A549 (cell line): ENCODE measurements around the gene EFNB2.

Experiments used
- BCL3 ChIP-seq: fragments of >200 bp; sonication (Bioruptor Twin); formaldehyde crosslinking; IDR thresholded peaks from 3 replicates; pipeline ENCODE4 v1.6.1; 2016
- CTCF ChIP-seq: fragments of >200 bp; sonication (Bioruptor Twin); formaldehyde crosslinking; IDR thresholded peaks from 3 replicates; pipeline ENCODE4 v1.5.1; 2016
- KDM5A ChIP-seq: fragments of 200-600 bp; sonication (generic); IDR thresholded peaks from 2 replicates; pipeline ENCODE4 v1.6.1; 2016; ENCODE audit warnings: antibody characterized with exemption, mild to moderate bottlenecking
- PHF8 ChIP-seq: fragments of 200-600 bp; sonication (generic); IDR thresholded peaks from 2 replicates; pipeline ENCODE4 v1.6.1; 2016; ENCODE audit warnings: low read depth, mild to moderate bottlenecking, antibody characterized with exemption, moderate library complexity, borderline replicate concordance
- POLR2A ChIP-seq: IDR thresholded peaks from 2 replicates; pipeline ENCODE4 v1.6.1; 2012; ENCODE audit warnings: mild to moderate bottlenecking, low read length
- RNF2 ChIP-seq: fragments of 200-600 bp; sonication (generic); IDR thresholded peaks from 2 replicates; pipeline ENCODE4 v1.6.1; 2016; ENCODE audit warnings: low read depth, mild to moderate bottlenecking, antibody characterized with exemption, moderate library complexity, borderline replicate concordance

- no peak for TF ChIP-seq RNF2
- TF ChIP-seq PHF8, result no peak
- no peak for TF ChIP-seq BCL3
- no peak for TF ChIP-seq KDM5A
- TF ChIP-seq CTCF, result no peak
- no peak for TF ChIP-seq POLR2A
Measured at GRCh38 chr13:106497079-106497478, 38.4 kb downstream of the EFNB2 start.
